GM12878 (cell line): ENCODE data around the gene DUSP22. TPM values are rescaled to one million over a fixed set of nuclear protein-coding genes. Genes with fewer than 3 reads are reported as not detected.

Experiments
- ATAC-seq: fragments of 200-7000 bp; cut with Tn5 transposase; 3 replicates; pipeline ENCODE4 v1.9.1; 2020; ENCODE audit warnings: mild to moderate bottlenecking, moderate library complexity
- BruUV-seq: library from RNA; stranded (reverse); fragments of 400-500 nt; replicated peaks from 2 replicates; lab custom pipeline; 2021; lab: Mats Ljungman, UMichigan
- CTCF ChIA-PET: fragments of 300-600 bp; sonication (Branson Sonifier 250); formaldehyde crosslinking; extraction: SDS; loops from one replicate; lab custom pipeline; 2021; ENCODE audit warnings: inconsistent platforms; lab: Yijun Ruan, JAX
- POLR2A ChIA-PET: fragments of 350-600 bp; formaldehyde crosslinking; extraction: SDS; loops from one replicate; lab custom pipeline; 2021; ENCODE audit warnings: inconsistent platforms; lab: Charles Lee
- RAD21 ChIA-PET: fragments of 300-600 bp; sonication (Branson Sonifier 250); formaldehyde crosslinking; loops from one replicate; lab custom pipeline; 2023; ENCODE audit warnings: antibody characterized with exemption; ENCODE audit not compliant: unreplicated experiment; lab: Charles Lee
- SMC1A ChIA-PET: fragments of 300-600 bp; sonication (Branson Sonifier 250); formaldehyde crosslinking; loops from one replicate; lab custom pipeline; 2023; ENCODE audit not compliant: unreplicated experiment, uncharacterized antibody; lab: Charles Lee
- DNase-seq: peaks from one replicate; pipeline ENCODE4 v3.0.0-alpha.2; 2011; ENCODE audit warnings: low read depth, low spot score
- FAIRE-seq: peaks from 3 replicates; lab custom pipeline; 2011; peaks lifted over from hg19 to GRCh38; lab: Jason Lieb, UNC
- H2AFZ ChIP-seq: 2 replicates; pipeline ENCODE4 v1.6.0; 2011; ENCODE audit warnings: low read depth, low read length, control low read depth; ENCODE audit not compliant: control insufficient read depth
- H3K27ac ChIP-seq: 2 replicates; pipeline ENCODE4 v1.5.1; 2011; ENCODE audit warnings: control low read depth; ENCODE audit not compliant: control insufficient read depth, insufficient read depth
- H3K27me3 ChIP-seq, 2 experiments: replicated peaks in 1 of 2; 2 replicates each; pipeline versions ENCODE4 v1.6.0 to v1.6.1; 2011; ENCODE audit warnings: low read length in 1 of 2; ENCODE audit not compliant: control insufficient read depth in 2 of 2, insufficient read depth in 2 of 2
- H3K36me3 ChIP-seq, 2 experiments: 2 replicates each; pipeline ENCODE4 v1.5.1; 2011; ENCODE audit warnings: low read length in 1 of 2; ENCODE audit not compliant: control insufficient read depth in 2 of 2, insufficient read depth in 2 of 2
- H3K4me1 ChIP-seq: 2 replicates; pipeline ENCODE4 v1.6.1; 2011; ENCODE audit warnings: mild to moderate bottlenecking, low read length, moderate library complexity, mixed read lengths; ENCODE audit not compliant: control insufficient read depth, insufficient read depth
- H3K4me2 ChIP-seq: 2 replicates; pipeline ENCODE4 v1.6.0; 2011; ENCODE audit warnings: control low read depth; ENCODE audit not compliant: control insufficient read depth, insufficient read depth
- H3K4me3 ChIP-seq: fragments of 200-600 bp; sonication (generic); 2 replicates; pipeline ENCODE4 v1.5.1; 2016
- H3K79me2 ChIP-seq: 2 replicates; pipeline ENCODE4 v1.6.0; 2011; ENCODE audit warnings: low read length; ENCODE audit not compliant: control insufficient read depth, insufficient read depth
- H3K9ac ChIP-seq: 2 replicates; pipeline ENCODE4 v1.8.0; 2011; ENCODE audit warnings: low read length, control low read depth, mixed read lengths; ENCODE audit not compliant: control insufficient read depth, insufficient read depth
- H3K9me3 ChIP-seq: replicated peaks from 3 replicates; pipeline ENCODE4 v1.5.1; 2011; ENCODE audit warnings: mild to moderate bottlenecking, low read length; ENCODE audit not compliant: control insufficient read depth, insufficient read depth
- H4K20me1 ChIP-seq: 2 replicates; pipeline ENCODE4 v1.6.0; 2011; ENCODE audit not compliant: control insufficient read depth, insufficient read depth
- CBX5 ChIP-seq: sonication (generic); IDR thresholded peaks from 2 replicates; pipeline ENCODE4 v1.6.1; 2016; ENCODE audit warnings: low read depth, moderate library complexity, mild to moderate bottlenecking, inconsistent platforms
- HDAC6 ChIP-seq: fragments of 200-600 bp; sonication (generic); IDR thresholded peaks from one replicate; pipeline ENCODE4 v1.8.0; 2017; ENCODE audit warnings: antibody characterized with exemption; ENCODE audit not compliant: unreplicated experiment
- NR2F1 ChIP-seq: fragments of 450-650 bp; conservative IDR thresholded peaks from 2 replicates; pipeline ENCODE4 v1.6.1; 2017; ENCODE audit warnings: mild to moderate bottlenecking
- RELA ChIP-seq: fragments of 450-650 bp; IDR thresholded peaks from 2 replicates; pipeline ENCODE4 v1.8.0; 2014; ENCODE audit warnings: borderline replicate concordance; ENCODE audit not compliant: partially characterized antibody
- SUPT20H ChIP-seq: IDR thresholded peaks from 2 replicates; pipeline ENCODE4 v1.6.1; 2011; ENCODE audit warnings: low read depth, mild to moderate bottlenecking, low read length, moderate library complexity, borderline replicate concordance; ENCODE audit not compliant: control insufficient read depth
- TCF12 ChIP-seq: IDR thresholded peaks from 2 replicates; pipeline ENCODE4 v1.6.1; 2011; ENCODE audit warnings: low read depth, mild to moderate bottlenecking, low read length
- ZBTB11 ChIP-seq: fragments of 450-650 bp; formaldehyde crosslinking; IDR thresholded peaks from 2 replicates; pipeline ENCODE4 v1.5.0; 2022; ENCODE audit warnings: mild to moderate bottlenecking, missing genetic modification characterization
- WGBS: methylation state at CpG from one replicate; pipeline ENCODE4 v1.1.6; 2016; ENCODE audit warnings: low lambda C conversion rate; ENCODE audit not compliant: insufficient replicate concordance, insufficient coverage; ENCODE audit errors: missing lambda C conversion rate; 5-methylcytosine and 5-hydroxymethylcytosine counted together
- in situ Hi-C: fragments of 300-500 bp; cut with MboI; formaldehyde crosslinking; loops from 9 replicates; pipeline ENCODE4 v1.14.3; 2018; ENCODE audit warnings: mixed read lengths
- intact Hi-C: fragments of 100-400 bp; cut with micrococcal nuclease; formaldehyde crosslinking; loops from one replicate; pipeline ENCODE4 v1.14.2; 2022; ENCODE audit not compliant: unreplicated experiment
- polyA plus RNA-seq, 11 experiments: library from polyadenylated mRNA; depleted of rRNA in 4 of 11; unstranded in 6 of 11; stranded (reverse) in 5 of 11; fragments of >200 nt; fragmentation: Nextera tagmentation in 4 of 11; fragmentation: Illumina TruSeq in 1 of 11; extraction: Ambion mirVana in 4 of 11; extraction: Trizol in 1 of 11; gene quantifications; 1 replicate in 1 of 11; 2 replicates in 10 of 11; pipeline versions ENCODE4 v1.2.1 to v1.2.3, GENCODE V29; 2011 to 2016; ENCODE audit warnings: inconsistent platforms in 2 of 11, missing spikeins in 2 of 11, low read depth in 1 of 11
- total RNA-seq, 4 experiments: library from RNA; depleted of rRNA in 3 of 4; stranded (reverse); fragments of >200 nt in 3 of 4; fragmentation: Illumina TruSeq in 1 of 4; extraction: Trizol in 1 of 4; gene quantifications; 2 replicates each; pipeline versions ENCODE4 v1.2.1 to v1.2.3, GENCODE V29; 2013 to 2021
- TF ChIP-seq, protein P1 (sequence below): IDR thresholded peaks from 2 replicates; pipeline ENCODE4 v1.6.1; 2012; ENCODE audit warnings: low read depth, low read length, improper control_type of control experiment

The DUSP22 gene
- total and polyA plus RNA-seq, 10 of the 15 experiments (the other 5 are each of a cell fraction or from before 2014, with no cell fraction given), result 78.9 to 156 (median 107) TPM

DNA sequence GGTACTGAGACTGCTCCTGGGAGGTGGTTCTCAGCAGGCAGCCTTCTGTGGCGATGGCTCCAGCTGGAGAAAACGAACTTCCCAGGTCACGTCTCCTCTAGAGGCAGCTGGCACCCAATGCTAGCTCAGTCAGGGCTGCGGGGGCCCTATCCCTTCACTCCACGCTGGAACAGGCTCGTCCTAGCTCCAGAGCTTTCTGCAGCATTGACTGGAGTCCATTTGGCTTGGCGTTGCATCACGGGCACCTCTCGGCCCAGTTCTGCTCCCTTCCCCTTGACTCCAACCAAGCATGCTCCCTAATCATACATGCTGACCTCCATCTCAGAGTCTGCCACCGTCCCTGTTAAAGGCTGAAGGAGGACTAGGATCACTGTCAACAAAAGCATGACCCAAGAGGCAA is 93.3 kb downstream of the DUSP22 start:
- H3K27me3 ChIP-seq, result no peaks in the 10 kb centered on the region
- FAIRE-seq (no peak), DNase-seq (no peak), ATAC-seq (no peak)
- no TSS peak for BruUV-seq
- no peaks in the 10 kb centered on the region for H4K20me1 ChIP-seq
- H3K9ac ChIP-seq, result no peak overlapping the region
- ChIA-PET RAD21 (no interaction called here), POLR2A (interaction anchor here (1.8 kb wide), 1 partner anchor 9 kb away, joined by 3 read pairs; no protein-coding TSS in a partner anchor), SMC1A (interaction anchor here (0.9 to 1.2 kb wide), 3 partner anchors 21 to 53 kb away, joined by 3 read pairs; no protein-coding TSS in a partner anchor), CTCF (interaction anchor here (0.6 to 1.2 kb wide), 2 partner anchors 9 to 125 kb away, joined by 3 read pairs; no protein-coding TSS in a partner anchor)
- H3K27ac ChIP-seq, result no peak overlapping the region
- TF ChIP-seq TCF12, result no peak
- TF ChIP-seq RELA, result no peak
- no peak for TF ChIP-seq SUPT20H
- no peak for TF ChIP-seq CBX5
- no peak for TF ChIP-seq NR2F1
- no peak for TF ChIP-seq ZBTB11 (CRISPR knock-in tag)
- no peak for TF ChIP-seq HDAC6
- TF ChIP-seq, protein P1, sequence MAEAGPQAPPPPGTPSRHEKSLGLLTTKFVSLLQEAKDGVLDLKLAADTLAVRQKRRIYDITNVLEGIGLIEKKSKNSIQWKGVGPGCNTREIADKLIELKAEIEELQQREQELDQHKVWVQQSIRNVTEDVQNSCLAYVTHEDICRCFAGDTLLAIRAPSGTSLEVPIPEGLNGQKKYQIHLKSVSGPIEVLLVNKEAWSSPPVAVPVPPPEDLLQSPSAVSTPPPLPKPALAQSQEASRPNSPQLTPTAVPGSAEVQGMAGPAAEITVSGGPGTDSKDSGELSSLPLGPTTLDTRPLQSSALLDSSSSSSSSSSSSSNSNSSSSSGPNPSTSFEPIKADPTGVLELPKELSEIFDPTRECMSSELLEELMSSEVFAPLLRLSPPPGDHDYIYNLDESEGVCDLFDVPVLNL, result no peak
- no peak overlapping the region for H2AFZ ChIP-seq
- H3K4me1 ChIP-seq, result peaks cover 32% of the 10 kb centered on the region
- no peak overlapping the region for H3K4me2 ChIP-seq
- no peaks in the 10 kb centered on the region for H3K9me3 ChIP-seq
- H3K79me2 ChIP-seq, result peaks cover 18% of the 10 kb centered on the region
- H3K4me3 ChIP-seq, result no peak overlapping the region
- intact Hi-C loops (no loop called here), in situ Hi-C loops (no loop called here)
- no peaks in the 10 kb centered on the region for H3K36me3 ChIP-seq
- 58% methylated on average over 10 of the region's 10 CpGs for WGBS
